NOMO-1 treated with DMSO at 0.1 percent for 48 hours (cell line): Measurements from ENCODE around the gene EML4.
"Not testable (repeated sequence)": the region's sequence is repeated elsewhere in the genome, so short reads cannot be mapped to it uniquely, and the experiment has no call there.

Source experiments
- DNase-seq: peaks from one replicate; lab custom pipeline; 2025; ENCODE audit not compliant: unreplicated experiment; lab: John Stamatoyannopoulos, UW

Gene EML4

GRCh38 chr2:42327125-42327524, 158.0 kb downstream of the EML4 start:
- DNase-seq: no peak

GRCh38 chr2:42328148-42328833, 159.1 kb downstream of the EML4 start:
- DNase-seq: peak; percentile 27

- DNase-seq: no peak
Measured at GRCh38 chr2:42328923-42329322, 159.8 kb downstream of the EML4 start.

- no peak for DNase-seq
Measured at GRCh38 chr2:42329736-42330135, 160.6 kb downstream of the EML4 start.

GRCh38 chr2:42331569-42332284, 162.6 kb downstream of the EML4 start:
- no peak for DNase-seq

GRCh38 chr2:42332575-42332974, 163.4 kb downstream of the EML4 start:
- no peak for DNase-seq

- DNase-seq: no peak
Measured at GRCh38 chr2:42333579-42333978, 164.4 kb downstream of the EML4 start.

GRCh38 chr2:42334220-42334619, 165.1 kb downstream of the EML4 start:
- no peak for DNase-seq

- DNase-seq: not testable (repeated sequence)
Measured at GRCh38 chr2:42334865-42335264, 165.7 kb downstream of the EML4 start.

GRCh38 chr2:42335514-42336104, 166.5 kb downstream of the EML4 start:
- no peak for DNase-seq

- no peak for DNase-seq
Measured at GRCh38 chr2:42336361-42336965, 167.3 kb downstream of the EML4 start.

- no peak for DNase-seq
Measured at GRCh38 chr2:42337356-42337820, 168.2 kb downstream of the EML4 start.

GRCh38 chr2:42337846-42338566, 168.9 kb downstream of the EML4 start:
- DNase-seq: no peak

- no peak for DNase-seq
Measured at GRCh38 chr2:42338567-42339190, 169.5 kb downstream of the EML4 start.

- DNase-seq: no peak
Measured at GRCh38 chr2:42339191-42339912, 170.2 kb downstream of the EML4 start.

- DNase-seq: no peak
Measured at GRCh38 chr2:42340045-42340937, 171.1 kb downstream of the EML4 start.

GRCh38 chr2:42340938-42341636, 171.9 kb downstream of the EML4 start:
- no peak for DNase-seq

GRCh38 chr2:42342061-42342794, 173.1 kb downstream of the EML4 start:
- DNase-seq: no peak
